Activated naive CD4-positive, alpha-beta T cell treated with anti-CD3 and anti-CD28 coated beads, Interleukin-2, amount 10 ng/mL, durations not matched to agents 7 days and 5 days (primary cell): ENCODE data around the gene ZSWIM7.

Experiments
- CTCF ChIA-PET: fragments of 350-600 bp; sonication (Branson Sonifier 250); formaldehyde crosslinking; loops from one replicate; lab custom pipeline; 2021; ENCODE audit warnings: antibody characterized with exemption; lab: Charles Lee
- DNase-seq: peaks from one replicate; pipeline ENCODE4 v3.0.0-alpha.2; 2020
- H3K27ac Mint-ChIP-seq: one replicate; pipeline ENCODE4 v1.8.0; 2021; ENCODE audit warnings: mild to moderate bottlenecking, moderate library complexity, mixed read lengths
- H3K27me3 Mint-ChIP-seq: one replicate; pipeline ENCODE4 v1.8.0; 2021; ENCODE audit warnings: mild to moderate bottlenecking, mixed read lengths
- H3K36me3 Mint-ChIP-seq: one replicate; pipeline ENCODE4 v1.8.0; 2021; ENCODE audit warnings: mixed read lengths
- H3K4me1 Mint-ChIP-seq: one replicate; pipeline ENCODE4 v1.8.0; 2021; ENCODE audit warnings: mixed read lengths
- H3K4me3 Mint-ChIP-seq: one replicate; pipeline ENCODE4 v1.8.0; 2021; ENCODE audit warnings: mild to moderate bottlenecking, moderate library complexity, mixed read lengths
- H3K9me3 Mint-ChIP-seq: one replicate; pipeline ENCODE4 v1.8.0; 2021; ENCODE audit warnings: mixed read lengths

The ZSWIM7 gene

GRCh38 chr17:15977894-15978293, 21.6 kb downstream of the ZSWIM7 start:
- Mint-ChIP-seq H3K4me3 (no peak overlapping the region), H3K27ac (no peak overlapping the region), H3K27me3 (no peaks in the 10 kb centered on the region), H3K9me3 (no peaks in the 10 kb centered on the region), H3K36me3 (peaks cover 25% of the 10 kb centered on the region), H3K4me1 (peaks cover 20% of the 10 kb centered on the region)
- CTCF ChIA-PET: no interaction called here
- no peak for DNase-seq

DNA sequence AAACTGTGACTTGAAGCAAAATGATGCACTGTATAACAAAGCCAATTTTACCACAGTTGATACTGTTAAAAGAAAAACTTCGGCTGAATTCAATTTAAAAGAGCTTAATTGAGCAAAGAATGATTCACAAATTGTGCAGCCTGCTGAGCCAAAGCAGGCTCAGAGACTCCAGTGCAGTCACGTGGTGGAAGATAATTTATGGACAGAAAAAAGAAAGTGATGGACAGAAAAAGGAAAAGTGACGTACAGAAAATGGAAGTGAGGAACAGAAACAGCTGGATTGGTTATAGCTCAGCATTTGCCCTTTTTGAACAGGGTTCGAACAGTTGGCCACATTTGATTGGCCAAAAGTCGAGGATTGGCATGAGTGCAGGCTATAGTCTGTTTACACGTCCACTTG, 25.7 kb downstream of the ZSWIM7 start:
- Mint-ChIP-seq H3K4me1 (no peaks in the 10 kb centered on the region), H3K27ac (no peak overlapping the region), H3K36me3 (peaks cover 10% of the 10 kb centered on the region), H3K27me3 (peaks cover 16% of the 10 kb centered on the region), H3K4me3 (no peak overlapping the region), H3K9me3 (no peaks in the 10 kb centered on the region)
- CTCF ChIA-PET: interaction anchor here (0.6 kb wide), 1 partner anchor 412 kb away, joined by 3 read pairs; no protein-coding TSS in a partner anchor
- no peak for DNase-seq

GRCh38 chr17:15973016-15973415, 26.5 kb downstream of the ZSWIM7 start:
- H3K36me3 Mint-ChIP-seq: peaks cover 9% of the 10 kb centered on the region
- DNase-seq: no peak
- no peaks in the 10 kb centered on the region for H3K9me3 Mint-ChIP-seq
- H3K4me1 Mint-ChIP-seq: no peaks in the 10 kb centered on the region
- CTCF ChIA-PET: no interaction called here
- H3K27ac Mint-ChIP-seq: no peak overlapping the region
- peaks cover 22% of the 10 kb centered on the region for H3K27me3 Mint-ChIP-seq
- H3K4me3 Mint-ChIP-seq: no peak overlapping the region

DNA sequence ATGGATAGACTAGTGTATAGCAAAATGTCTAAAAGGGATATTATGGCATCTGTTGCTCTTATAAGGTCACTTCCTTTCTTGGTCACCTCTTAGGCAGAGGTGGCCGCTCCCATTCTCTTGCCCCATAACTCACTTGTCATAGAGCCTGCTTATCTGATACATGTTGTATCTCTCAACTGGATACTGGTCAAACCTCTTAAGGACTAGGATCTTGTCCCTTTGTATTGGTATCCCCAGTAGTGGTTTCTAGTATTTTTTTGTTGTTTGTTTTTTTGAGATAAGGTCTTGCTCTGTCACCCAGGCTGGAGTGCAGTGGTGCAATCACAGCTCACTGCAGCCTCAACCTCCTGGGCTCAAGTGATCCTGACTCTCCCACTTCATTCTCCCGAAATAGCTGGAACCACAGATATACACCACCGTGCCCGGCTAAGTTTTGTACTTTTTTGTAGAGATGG, 27.0 kb downstream of the ZSWIM7 start:
- DNase-seq: no peak
- Mint-ChIP-seq H3K36me3 (peaks cover 6% of the 10 kb centered on the region), H3K27ac (no peak overlapping the region), H3K9me3 (no peaks in the 10 kb centered on the region), H3K27me3 (peaks cover 22% of the 10 kb centered on the region), H3K4me1 (no peaks in the 10 kb centered on the region), H3K4me3 (no peak overlapping the region)
- CTCF ChIA-PET: no interaction called here

DNA sequence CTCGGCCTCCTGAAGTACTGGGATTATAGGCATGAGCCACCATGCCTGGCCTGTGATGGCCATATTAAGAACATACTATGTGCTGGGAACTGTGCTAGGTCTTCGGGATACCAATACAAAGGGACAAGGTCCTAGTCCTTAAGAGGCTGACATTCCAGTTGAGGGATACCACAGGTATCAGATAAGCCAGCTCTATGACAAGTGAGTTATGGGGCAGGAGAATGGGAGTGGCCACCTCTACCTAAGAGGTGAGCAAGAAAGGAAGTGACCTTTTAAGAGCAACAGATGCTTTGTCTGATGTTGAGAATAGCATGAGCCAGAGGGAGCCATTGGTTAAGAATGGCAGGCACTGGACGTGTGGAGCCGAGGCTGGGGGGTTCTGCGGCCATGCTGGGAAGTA, 27.6 kb downstream of the ZSWIM7 start:
- no peak overlapping the region for H3K27ac Mint-ChIP-seq

DNA sequence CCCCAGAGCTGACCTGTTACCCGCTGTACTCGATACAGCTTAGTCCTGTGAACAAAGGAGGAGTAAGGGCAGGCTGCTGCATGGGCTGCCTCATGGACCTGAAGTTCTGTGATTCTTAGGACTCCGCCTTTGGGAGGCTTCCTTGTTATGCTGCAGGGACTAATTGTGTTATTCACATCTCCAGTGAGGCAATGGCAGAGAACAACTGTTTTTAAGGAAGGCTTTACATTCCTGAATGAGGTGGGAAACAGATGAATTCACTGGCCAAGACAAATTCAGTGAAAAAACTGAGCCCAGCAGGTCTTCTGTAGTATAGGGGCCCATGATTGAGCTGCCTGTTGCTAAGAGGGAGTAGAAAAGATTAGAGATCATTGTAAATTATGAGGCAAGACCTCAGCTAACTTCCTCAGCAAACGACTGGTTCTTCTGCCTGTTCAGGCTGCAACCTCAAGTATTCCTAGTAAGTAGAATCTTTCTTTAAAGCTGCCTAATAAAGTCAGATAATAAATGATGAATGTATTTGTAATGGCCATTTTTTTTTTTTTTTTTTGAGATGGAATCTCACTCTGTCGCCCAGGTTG, 28.3 kb downstream of the ZSWIM7 start:
- CTCF ChIA-PET: interaction anchor here (1.7 to 2.1 kb wide), 2 partner anchors 12 to 28 kb away, joined by 4 to 5 read pairs; partner anchors contain the start of genes TTC19 and ZSWIM7
- Mint-ChIP-seq H3K9me3 (no peaks in the 10 kb centered on the region), H3K27me3 (peaks cover 30% of the 10 kb centered on the region), H3K4me1 (peaks cover 6% of the 10 kb centered on the region), H3K27ac (no peak overlapping the region), H3K4me3 (no peak overlapping the region), H3K36me3 (peaks cover 3% of the 10 kb centered on the region)
- no peak for DNase-seq

More for the DNA sequence above, 27.6 kb downstream of the ZSWIM7 start:
- peaks cover 4% of the 10 kb centered on the region for H3K36me3 Mint-ChIP-seq
- DNase-seq: no peak
- peaks cover under 1% of the 10 kb centered on the region for H3K4me1 Mint-ChIP-seq
- CTCF ChIA-PET: interaction anchor here (1.7 kb wide), 1 partner anchor 13 kb away, joined by 4 read pairs; no protein-coding TSS in a partner anchor
- H3K9me3 Mint-ChIP-seq: no peaks in the 10 kb centered on the region
- peaks cover 23% of the 10 kb centered on the region for H3K27me3 Mint-ChIP-seq
- H3K4me3 Mint-ChIP-seq: no peak overlapping the region

- peaks cover 3% of the 10 kb centered on the region for H3K36me3 Mint-ChIP-seq
- H3K27ac Mint-ChIP-seq: no peak overlapping the region
- H3K4me1 Mint-ChIP-seq: peaks cover 11% of the 10 kb centered on the region
- no peak overlapping the region for H3K4me3 Mint-ChIP-seq
- no peaks in the 10 kb centered on the region for H3K9me3 Mint-ChIP-seq
- CTCF ChIA-PET: interaction anchor here (1.5 to 2.1 kb wide), 3 partner anchors 12 to 29 kb away, joined by 3 to 5 read pairs (median 4); partner anchors contain the start of genes ADORA2B, TTC19 and ZSWIM7
- peaks cover 33% of the 10 kb centered on the region for H3K27me3 Mint-ChIP-seq
- no peak for DNase-seq
These were observed 29.0 kb downstream of the ZSWIM7 start for GRCh38 chr17:15970500-15970899.

- no peak for DNase-seq
- Mint-ChIP-seq H3K27ac (no peak overlapping the region), H3K36me3 (peaks cover 2% of the 10 kb centered on the region), H3K4me3 (no peak overlapping the region), H3K27me3 (peaks cover 37% of the 10 kb centered on the region), H3K9me3 (no peaks in the 10 kb centered on the region), H3K4me1 (peaks cover 13% of the 10 kb centered on the region)
- CTCF ChIA-PET: interaction anchor here (1.5 to 2.1 kb wide), 2 partner anchors 24 to 30 kb away, joined by 3 to 5 read pairs; partner anchors contain the start of genes ADORA2B, TTC19 and ZSWIM7
These were observed 30.0 kb downstream of the ZSWIM7 start for GRCh38 chr17:15969463-15969862.

DNA sequence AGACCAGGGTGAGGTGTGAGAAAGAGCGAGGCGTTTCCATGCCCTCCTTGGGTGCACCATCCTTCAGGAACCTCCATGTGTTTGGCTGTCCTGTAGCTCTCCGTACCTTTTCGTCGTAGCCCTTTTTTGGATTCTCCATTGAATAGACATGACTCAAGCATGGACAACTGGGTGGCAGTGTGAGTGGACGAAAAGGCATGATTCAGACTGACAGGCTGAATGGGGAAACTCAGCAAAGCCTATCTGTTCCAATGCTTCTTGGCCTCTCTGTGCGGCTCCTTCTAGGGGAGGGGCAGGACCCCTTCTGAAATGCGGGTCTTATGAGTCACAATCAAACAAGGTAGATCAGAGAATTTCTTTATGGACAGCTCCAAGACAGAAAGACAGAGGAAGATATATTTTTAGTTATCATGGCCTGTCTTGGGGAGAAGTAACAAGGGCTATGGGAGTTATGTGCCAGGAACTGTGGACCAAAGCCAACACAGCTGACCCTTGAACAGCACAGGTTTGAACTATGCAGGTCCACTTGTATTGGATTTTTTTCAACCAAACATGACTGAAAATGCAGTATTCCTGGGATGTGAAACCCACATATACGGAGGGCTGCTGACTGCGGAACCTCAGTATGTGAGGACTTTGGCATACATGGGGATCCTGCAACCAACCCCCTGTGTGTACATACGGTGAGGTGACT, 31.7 kb downstream of the ZSWIM7 start:
- Mint-ChIP-seq H3K4me1 (peaks cover 13% of the 10 kb centered on the region), H3K27ac (no peak overlapping the region), H3K9me3 (no peaks in the 10 kb centered on the region), H3K27me3 (peaks cover 44% of the 10 kb centered on the region), H3K4me3 (no peak overlapping the region), H3K36me3 (no peaks in the 10 kb centered on the region)
- DNase-seq: no peak
- CTCF ChIA-PET: no interaction called here

DNA sequence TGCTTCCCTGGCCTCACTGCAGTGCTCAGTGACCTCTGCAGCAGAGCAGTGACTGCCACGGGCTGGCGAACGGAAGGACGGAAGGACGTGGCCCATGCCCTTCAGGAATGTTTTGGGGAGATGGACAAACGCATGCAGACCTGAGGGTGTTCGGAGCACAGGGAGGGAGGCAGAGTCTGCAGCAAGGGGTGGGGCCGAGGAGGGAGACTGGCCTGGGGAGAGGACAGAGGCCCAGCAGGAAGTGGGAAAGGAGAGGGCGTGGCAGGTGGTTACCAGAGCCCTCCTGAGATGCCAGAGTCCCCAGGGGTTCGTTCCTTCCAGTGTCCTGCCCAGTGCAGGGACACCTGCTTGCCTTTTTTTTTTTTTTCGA, 32.6 kb downstream of the ZSWIM7 start:
- Mint-ChIP-seq H3K9me3 (no peaks in the 10 kb centered on the region), H3K4me1 (peaks cover 13% of the 10 kb centered on the region), H3K27me3 (peaks cover 44% of the 10 kb centered on the region), H3K4me3 (no peak overlapping the region), H3K27ac (no peak overlapping the region), H3K36me3 (no peaks in the 10 kb centered on the region)
- CTCF ChIA-PET: no interaction called here
- no peak for DNase-seq

DNA sequence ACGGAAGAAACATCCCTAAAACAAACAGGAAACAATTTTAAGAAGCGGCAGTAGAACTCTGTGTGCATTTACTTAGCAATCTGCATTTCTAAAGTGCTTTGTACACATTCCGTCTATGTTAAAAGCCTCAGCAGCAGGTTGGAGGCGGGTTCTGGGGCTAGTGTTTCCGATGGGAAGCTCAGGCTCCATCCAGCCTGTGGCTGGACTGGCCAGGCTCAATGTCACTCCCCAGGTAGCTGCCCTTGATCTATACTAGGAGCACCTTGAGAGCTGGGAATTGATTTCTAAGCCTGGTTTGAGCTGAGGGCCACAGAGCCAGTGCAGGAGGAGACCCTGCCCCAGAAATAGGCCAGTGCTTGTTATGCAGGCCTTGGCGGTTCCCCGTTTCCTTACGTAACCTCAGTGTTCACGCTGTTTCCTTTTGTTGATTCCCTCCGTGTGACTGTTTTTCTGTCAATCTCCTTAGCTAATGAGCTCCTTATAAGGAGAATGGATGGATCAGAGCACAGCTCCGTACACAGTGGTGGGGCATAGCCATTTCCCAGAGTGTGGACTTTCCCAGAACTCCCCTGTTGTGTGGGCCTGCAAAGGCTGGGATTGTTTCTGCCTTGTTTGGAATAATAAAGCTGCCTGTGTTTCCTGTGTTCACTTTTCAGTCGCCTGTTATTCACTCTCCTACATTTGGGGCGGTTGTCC, 33.2 kb downstream of the ZSWIM7 start:
- CTCF ChIA-PET: no interaction called here
- Mint-ChIP-seq H3K27me3 (peaks cover 44% of the 10 kb centered on the region), H3K4me1 (peaks cover 15% of the 10 kb centered on the region), H3K36me3 (no peaks in the 10 kb centered on the region), H3K9me3 (no peaks in the 10 kb centered on the region), H3K27ac (no peak overlapping the region), H3K4me3 (no peak overlapping the region)
- DNase-seq: no peak

DNA sequence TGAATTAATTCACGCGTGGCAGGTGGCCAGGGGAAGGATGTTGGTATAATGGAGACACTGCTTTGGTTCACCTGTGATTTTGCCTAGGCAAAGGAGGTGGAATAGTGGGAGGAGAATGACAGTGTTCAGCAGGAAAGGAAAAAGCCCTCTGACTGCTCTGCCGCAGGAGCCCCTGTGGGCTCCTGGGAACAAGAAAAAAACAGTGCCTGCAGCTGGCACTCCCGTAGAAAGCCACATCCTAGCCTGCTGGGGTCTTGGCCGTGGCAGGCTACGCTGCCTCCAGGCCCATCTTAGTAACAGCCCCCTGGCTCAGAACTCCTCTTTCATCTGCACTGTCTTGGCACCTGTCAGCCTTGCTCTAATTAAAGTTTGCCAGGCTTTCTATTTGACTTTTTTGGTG, 34.0 kb downstream of the ZSWIM7 start:
- Mint-ChIP-seq H3K9me3 (no peaks in the 10 kb centered on the region), H3K4me3 (no peak overlapping the region), H3K4me1 (peaks cover 15% of the 10 kb centered on the region), H3K36me3 (no peaks in the 10 kb centered on the region), H3K27me3 (peaks cover 38% of the 10 kb centered on the region), H3K27ac (no peak overlapping the region)
- no peak for DNase-seq
- CTCF ChIA-PET: no interaction called here

DNA sequence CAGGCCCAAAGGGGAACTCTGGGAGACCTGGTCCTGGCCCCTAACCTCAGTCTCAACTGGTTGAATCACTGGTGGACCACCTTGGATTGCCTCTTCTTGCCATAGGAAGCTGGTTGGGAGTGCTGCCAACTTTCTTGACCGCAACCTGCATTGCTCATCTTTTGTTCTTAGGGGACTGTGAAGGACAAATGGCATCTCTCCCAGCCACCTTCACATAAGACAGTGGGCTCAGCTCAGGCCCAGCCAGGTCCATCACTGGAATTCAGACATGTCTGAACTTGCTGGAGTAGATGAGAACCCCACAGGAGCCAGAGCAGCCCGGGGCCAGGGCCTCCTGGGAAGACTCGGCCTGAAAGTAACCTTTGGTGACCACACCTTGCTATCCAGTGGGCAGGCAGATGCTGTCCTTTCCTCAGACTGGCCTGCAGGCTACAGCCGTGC, 35.8 kb downstream of the ZSWIM7 start:
- no peaks in the 10 kb centered on the region for H3K36me3 Mint-ChIP-seq
- H3K9me3 Mint-ChIP-seq: no peaks in the 10 kb centered on the region
- H3K4me3 Mint-ChIP-seq: no peak overlapping the region
- peaks cover 28% of the 10 kb centered on the region for H3K4me1 Mint-ChIP-seq
- CTCF ChIA-PET: no interaction called here
- no peak for DNase-seq
- H3K27ac Mint-ChIP-seq: no peak overlapping the region
- H3K27me3 Mint-ChIP-seq: peaks cover 27% of the 10 kb centered on the region

- DNase-seq: no peak
- H3K4me1 Mint-ChIP-seq: peaks cover 28% of the 10 kb centered on the region
- H3K9me3 Mint-ChIP-seq: no peaks in the 10 kb centered on the region
- H3K27ac Mint-ChIP-seq: no peak overlapping the region
- peaks cover 36% of the 10 kb centered on the region for H3K27me3 Mint-ChIP-seq
- no peak overlapping the region for H3K4me3 Mint-ChIP-seq
- CTCF ChIA-PET: interaction anchor here (0.9 to 2.5 kb wide), 4 partner anchors 13 to 40 kb away, joined by 3 to 14 read pairs (median 4); partner anchors contain the start of genes ADORA2B, TTC19 and ZSWIM7
- no peaks in the 10 kb centered on the region for H3K36me3 Mint-ChIP-seq
These were observed 41.0 kb downstream of the ZSWIM7 start for GRCh38 chr17:15958484-15958854.
